ENCODE results near the gene KLK13.
A peak's percentile ranks its signal among the peaks of the same experiment; 100 is the strongest.

KLK13 gene

DNA sequence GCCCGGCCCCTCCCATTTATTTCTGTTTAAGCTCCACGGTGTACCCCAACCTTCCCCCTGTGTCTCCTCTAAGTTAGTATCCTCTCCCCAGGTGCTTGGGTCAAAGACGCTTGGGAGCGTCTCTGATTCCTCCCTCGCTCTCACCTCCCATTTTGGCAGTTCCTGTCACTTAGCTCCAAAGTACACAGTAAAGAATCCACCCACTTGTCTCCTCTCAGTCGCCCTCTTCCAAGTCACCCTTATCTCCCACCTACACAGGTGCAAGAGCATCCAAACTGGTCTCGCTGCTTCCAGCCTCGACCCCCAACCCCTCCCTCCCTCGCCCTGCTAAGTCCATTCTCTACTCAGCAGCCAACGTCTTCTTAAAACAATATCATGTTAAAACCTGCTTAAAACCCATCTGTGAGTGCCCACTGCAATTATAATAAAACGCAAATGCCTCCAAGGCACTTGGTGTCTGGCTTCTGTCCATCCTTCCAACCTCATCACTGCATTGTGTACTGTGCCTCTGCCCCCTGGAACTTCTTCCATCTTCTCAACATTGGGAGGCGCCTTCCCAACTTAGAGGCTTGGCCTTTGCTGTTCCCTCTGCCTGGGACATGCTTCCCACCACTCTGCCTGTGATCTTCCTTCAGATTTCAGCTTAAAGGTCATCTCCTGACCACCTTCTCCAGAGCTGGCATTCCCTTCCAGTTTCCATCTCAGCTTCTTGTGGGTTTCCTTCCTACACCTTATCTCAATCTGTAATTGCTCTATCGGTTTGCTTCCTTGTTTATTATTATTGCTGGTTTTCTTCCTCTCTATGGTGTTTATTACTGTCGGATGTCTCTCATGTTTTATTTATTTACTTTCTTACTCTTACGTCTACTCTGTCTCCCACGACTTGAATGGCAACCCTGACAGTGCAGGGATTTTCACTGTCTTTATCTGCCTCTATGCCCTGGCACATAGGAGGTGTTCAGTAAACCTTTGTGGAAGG lies 27.3 kb upstream of the KLK13 start:
- peak; percentile 41 to 86 (median 72) for DNase-seq

GRCh38 chr19:51091126-51091525 lies 26.2 kb upstream of the KLK13 start:
- DNase-seq, result no peak

- no peak for DNase-seq
Observed at GRCh38 chr19:51090471-51090870, 25.6 kb upstream of the KLK13 start.

DNA sequence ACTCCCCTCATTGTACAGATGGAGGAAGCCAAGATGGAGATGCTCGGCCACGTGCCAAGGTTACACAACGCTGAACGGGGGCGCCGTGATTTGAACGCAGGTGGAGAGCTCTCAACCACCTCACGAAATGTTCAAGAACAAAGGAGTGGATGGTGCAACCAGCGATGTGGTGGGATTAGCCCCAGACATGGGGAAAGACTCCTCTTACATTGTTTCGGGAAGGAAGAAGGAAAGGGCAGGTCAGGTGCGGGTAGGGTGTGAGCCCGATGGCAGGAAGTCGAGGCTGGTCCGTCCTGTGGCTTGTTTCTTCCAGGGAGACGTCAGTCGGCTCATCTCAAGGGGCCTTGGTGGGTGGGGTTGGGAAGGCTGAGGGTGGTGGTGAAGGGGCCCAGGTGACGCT lies 24.9 kb upstream of the KLK13 start:
- DNase-seq, result no peak

- DNase-seq, result no peak
Observed at GRCh38 chr19:51086153-51086850, 21.4 kb upstream of the KLK13 start.

GRCh38 chr19:51084505-51084904 lies 19.6 kb upstream of the KLK13 start:
- no peak for DNase-seq

- DNase-seq, result no peak
Observed at GRCh38 chr19:51083783-51084182, 18.9 kb upstream of the KLK13 start.

GRCh38 chr19:51083181-51083580 lies 18.3 kb upstream of the KLK13 start:
- DNase-seq, result no peak

DNA sequence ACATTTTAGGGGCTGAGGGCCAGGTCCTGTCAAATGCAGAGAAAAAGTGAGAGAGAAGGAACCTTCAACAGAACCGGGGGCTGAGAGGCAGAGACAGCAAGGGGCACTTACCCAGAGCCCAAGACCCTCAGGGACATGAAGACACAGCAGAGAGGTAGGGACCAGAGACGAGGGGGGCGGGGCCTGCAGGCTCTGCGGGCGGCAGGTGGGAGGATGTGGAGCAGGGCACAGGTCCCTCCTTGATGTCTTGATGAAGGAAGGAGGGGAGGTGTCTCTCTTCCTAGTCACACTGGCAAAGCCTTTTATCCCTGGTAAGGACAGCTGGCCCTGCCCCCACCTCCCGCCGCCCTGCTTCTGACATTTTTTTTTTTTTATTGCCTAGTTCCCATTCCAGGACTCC lies 17.7 kb upstream of the KLK13 start, which contains the start of gene KLK14:
Gene KLK14 (minus strand): TSS at position 277 of the 400 bp plus-strand sequence. CDS start 273 bp downstream, at position 4.
- DNase-seq, result no peak

DNA sequence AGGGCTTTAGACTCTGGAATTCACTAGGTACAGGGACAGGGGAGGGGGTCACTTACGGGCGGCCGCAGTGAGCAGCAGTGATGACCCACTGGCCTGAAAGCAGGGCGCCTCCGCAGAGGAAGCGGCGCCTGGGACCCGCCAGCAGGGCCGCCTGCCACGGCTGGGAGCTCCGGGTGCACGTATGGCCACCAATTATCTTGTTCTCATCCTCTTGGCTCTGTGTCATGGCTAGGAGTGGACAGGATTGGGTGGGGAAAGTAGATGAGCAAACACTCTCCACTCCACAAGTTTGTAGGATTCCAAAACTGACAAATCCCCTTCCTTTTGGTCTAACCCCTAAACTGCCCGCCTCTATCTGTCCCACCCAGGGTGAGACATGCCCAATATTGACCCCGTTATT lies 16.6 kb upstream of the KLK13 start:
- no peak for DNase-seq

- no peak for DNase-seq
Observed at GRCh38 chr19:51079481-51080110, 14.7 kb upstream of the KLK13 start.

- DNase-seq, result no peak
Observed at GRCh38 chr19:51078731-51079130, 13.8 kb upstream of the KLK13 start.

DNA sequence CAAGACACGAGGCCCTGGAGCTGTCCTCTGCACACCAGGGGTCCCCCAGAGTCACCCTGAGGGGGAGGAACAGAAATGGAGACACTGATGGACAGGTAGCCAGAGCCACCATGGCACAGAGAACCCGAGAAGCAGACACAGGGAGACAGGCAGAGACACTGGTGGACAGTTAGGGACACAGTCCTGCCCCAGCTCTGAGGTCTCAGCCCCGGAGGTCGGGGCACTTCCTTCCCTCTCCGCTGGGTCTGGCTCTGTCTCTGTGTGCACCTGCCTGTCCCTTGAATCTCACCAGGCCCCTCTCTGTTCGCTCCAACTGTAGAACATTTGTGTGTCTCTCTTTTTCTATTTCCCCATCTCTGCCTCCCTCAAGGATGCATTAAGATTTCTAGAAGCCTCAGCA lies 13.2 kb upstream of the KLK13 start:
- DNase-seq, result no peak

DNA sequence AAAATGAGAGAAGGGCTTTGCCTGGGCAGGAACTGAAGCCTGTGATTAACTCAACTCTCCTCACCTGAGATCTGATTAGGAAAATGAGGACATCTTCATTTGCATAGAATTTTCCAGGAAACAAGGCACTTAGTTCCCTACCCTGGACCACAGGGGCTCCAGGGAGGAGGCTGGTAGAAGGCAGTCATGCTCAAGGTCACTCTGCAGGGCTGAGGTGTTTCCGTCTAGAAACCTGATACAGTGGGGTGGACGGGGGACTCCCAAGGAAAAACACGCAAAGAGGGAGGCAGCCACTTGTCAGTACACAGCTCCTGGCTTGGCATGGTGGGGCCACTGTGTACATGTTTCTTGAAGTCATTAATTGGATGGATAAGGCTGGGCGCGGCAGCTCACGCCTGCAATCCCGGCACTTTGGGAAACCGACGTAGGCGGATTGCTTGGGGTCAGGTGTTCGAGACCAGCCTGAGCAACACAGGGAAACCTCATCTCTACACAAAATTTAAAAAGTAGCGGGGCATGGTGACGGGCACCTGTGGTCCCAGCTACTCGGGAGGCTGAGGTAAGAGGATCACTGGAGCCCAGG lies 11.8 kb upstream of the KLK13 start:
- peak in 1 of 3 experiments; percentile 16 for DNase-seq

DNA sequence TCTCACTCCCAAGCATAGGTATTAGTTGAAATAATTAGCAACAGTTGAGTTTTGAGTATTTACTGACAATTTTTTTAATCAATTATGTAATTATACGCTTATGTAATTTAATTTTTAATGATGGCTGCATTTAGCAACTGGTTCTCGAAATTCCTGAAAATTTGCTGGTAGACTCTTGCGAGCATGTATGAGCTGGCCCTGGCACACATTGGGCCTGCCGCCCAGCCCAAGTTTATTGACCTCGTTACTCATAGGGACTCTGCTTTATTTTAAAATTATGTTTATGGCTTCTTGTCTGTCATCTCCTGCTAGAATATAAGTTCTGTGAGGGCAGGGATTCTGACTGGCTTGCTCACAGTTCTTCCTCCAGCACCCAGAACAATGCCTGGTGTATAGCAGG lies 11.1 kb upstream of the KLK13 start:
- no peak for DNase-seq

DNA sequence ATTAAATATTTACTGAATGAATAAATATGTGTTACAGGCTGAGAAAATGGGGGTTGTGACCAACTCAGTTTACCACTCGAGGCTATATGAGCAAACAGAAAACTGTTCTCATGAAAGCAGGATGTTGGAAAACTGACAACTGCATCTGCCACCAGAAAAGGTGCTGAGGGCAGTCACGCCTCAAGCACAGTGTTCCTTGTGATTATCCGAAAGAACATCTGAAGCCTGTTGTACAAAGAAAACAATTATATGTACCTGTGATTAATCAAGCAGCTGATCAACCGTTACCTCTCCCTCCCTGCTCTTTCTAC lies 6.2 kb upstream of the KLK13 start:
- DNase-seq, result peak in 2 of 3 experiments; percentile 49 to 85

GRCh38 chr19:51070334-51071094 lies 5.6 kb upstream of the KLK13 start:
- peak in 2 of 3 experiments; percentile 27 to 49 for DNase-seq

GRCh38 chr19:51066393-51067186 lies 1.7 kb upstream of the KLK13 start:
- peak in 1 of 3 experiments; percentile 2 for DNase-seq

GRCh38 chr19:51065221-51065960 lies 499 bp upstream of the KLK13 start:
- no peak for DNase-seq

DNA sequence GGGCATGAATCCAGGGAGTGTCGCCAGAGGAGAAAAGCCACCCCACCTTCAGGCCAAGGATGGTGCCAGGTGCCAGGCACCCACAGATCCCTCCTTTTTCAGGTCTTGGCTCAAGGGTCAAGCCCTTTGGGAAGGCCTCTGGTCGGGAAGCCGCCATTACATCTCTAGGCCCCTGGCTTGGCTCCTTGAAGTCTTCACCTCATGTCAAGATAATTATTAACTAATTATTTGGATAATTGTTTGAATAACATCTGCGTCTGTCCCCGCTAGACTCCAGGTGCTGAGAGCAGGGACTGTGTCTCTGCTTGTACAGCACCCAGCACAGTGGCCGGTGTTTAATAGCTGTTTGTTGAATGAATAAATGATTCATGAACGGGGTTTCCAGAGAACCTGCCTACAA lies 1.2 kb downstream of the KLK13 start:
- DNase-seq, result peak in 1 of 3 experiments; percentile 20

DNA sequence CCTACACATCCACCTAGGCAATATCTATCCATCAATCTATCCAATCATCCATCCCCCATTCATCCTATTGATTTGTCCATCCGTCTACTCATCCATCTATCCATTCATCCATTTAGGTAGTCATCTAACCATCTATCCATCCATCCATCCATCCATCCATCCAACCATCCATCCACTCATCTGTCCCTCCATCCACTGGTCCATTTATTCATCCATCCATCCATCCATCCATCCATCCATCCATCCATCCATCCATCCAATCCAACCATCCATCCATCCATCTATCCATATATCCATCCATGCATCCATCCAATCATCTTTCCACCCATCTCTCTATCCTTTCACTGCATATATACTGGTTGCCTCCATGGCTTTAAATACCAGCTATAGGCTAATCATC lies 3.9 kb downstream of the KLK13 start:
- DNase-seq, result no peak

Measured in NCI-H1417 (cell line).